Peyer's patch (tissue), 4 donors: Measurements from ENCODE around the gene PTPRM.

Experiments used
- POLR2A ChIP-seq, 2 donors: fragments of 450-650 bp; IDR thresholded peaks; one replicate each; pipeline ENCODE4 v1.5.1; 2017; ENCODE audit warnings: antibody characterized with exemption in 2 of 2, mild to moderate bottlenecking in 2 of 2, moderate library complexity in 2 of 2
- TF ChIP-seq, protein P1 (sequence below), 6 experiments: fragments of 450-650 bp in 4 of 6; fragments of 200-600 bp in 2 of 6; sonication (generic) in 1 of 6; IDR thresholded peaks; one replicate each; pipeline ENCODE4 v1.5.1; 2017 to 2019; ENCODE audit warnings: antibody characterized with exemption in 6 of 6, mild to moderate bottlenecking in 3 of 6, moderate library complexity in 1 of 6

DNA sequence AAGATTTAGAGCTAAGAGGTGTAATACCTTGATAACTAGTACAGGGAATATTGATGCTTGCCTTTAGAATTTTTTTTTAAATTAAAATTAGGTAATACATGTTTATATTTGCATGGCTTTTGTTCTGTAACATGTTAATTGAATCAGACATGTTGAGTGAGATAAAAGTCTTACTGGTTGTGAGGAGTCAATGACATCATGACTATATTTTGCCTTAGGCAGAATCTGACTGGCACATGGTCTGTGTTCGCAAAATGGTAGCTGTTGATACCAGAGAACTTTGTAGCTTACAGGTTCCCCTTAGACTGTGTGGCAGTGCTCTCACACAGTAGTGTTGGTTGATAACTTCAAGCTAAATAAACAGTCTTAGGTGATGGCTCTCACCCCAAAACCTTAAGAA is 199.7 kb downstream of the PTPRM start:
- TF ChIP-seq, protein P1, sequence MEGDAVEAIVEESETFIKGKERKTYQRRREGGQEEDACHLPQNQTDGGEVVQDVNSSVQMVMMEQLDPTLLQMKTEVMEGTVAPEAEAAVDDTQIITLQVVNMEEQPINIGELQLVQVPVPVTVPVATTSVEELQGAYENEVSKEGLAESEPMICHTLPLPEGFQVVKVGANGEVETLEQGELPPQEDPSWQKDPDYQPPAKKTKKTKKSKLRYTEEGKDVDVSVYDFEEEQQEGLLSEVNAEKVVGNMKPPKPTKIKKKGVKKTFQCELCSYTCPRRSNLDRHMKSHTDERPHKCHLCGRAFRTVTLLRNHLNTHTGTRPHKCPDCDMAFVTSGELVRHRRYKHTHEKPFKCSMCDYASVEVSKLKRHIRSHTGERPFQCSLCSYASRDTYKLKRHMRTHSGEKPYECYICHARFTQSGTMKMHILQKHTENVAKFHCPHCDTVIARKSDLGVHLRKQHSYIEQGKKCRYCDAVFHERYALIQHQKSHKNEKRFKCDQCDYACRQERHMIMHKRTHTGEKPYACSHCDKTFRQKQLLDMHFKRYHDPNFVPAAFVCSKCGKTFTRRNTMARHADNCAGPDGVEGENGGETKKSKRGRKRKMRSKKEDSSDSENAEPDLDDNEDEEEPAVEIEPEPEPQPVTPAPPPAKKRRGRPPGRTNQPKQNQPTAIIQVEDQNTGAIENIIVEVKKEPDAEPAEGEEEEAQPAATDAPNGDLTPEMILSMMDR (IDR thresholded peaks at IDR 0.05), result no peak
- no peak for TF ChIP-seq POLR2A (IDR thresholded peaks at IDR 0.05)
